Endothelial cell (in vitro differentiated cells): ENCODE measurements around the gene SERINC5. TPM values are rescaled to one million over a fixed set of nuclear protein-coding genes. Genes with fewer than 3 reads are reported as not detected.
"Not testable (repeated sequence)": the region's sequence is repeated elsewhere in the genome, so short reads cannot be mapped to it uniquely, and the experiment has no call there.

ENCODE experiments used
- DNase-seq: peaks from one replicate; pipeline ENCODE4 v3.0.0; 2021; ENCODE audit warnings: low spot score
- H3K27ac Mint-ChIP-seq: one replicate; pipeline ENCODE4 v1.8.0; 2021; ENCODE audit warnings: mixed read lengths, inconsistent platforms; ENCODE audit not compliant: unreplicated experiment
- H3K27me3 Mint-ChIP-seq: one replicate; pipeline ENCODE4 v1.8.0; 2021; ENCODE audit warnings: mild to moderate bottlenecking, moderate library complexity, mixed read lengths, inconsistent platforms; ENCODE audit not compliant: unreplicated experiment
- H3K36me3 Mint-ChIP-seq: one replicate; pipeline ENCODE4 v1.8.0; 2021; ENCODE audit warnings: mild to moderate bottlenecking, low read depth, mixed read lengths, inconsistent platforms; ENCODE audit not compliant: unreplicated experiment
- H3K4me1 Mint-ChIP-seq: one replicate; pipeline ENCODE4 v1.8.0; 2021; ENCODE audit warnings: mild to moderate bottlenecking, mixed read lengths, inconsistent platforms; ENCODE audit not compliant: unreplicated experiment
- H3K4me3 Mint-ChIP-seq: one replicate; pipeline ENCODE4 v1.8.0; 2021; ENCODE audit warnings: mild to moderate bottlenecking, mixed read lengths, inconsistent platforms; ENCODE audit not compliant: unreplicated experiment
- H3K9me3 Mint-ChIP-seq: one replicate; pipeline ENCODE4 v1.8.0; 2021; ENCODE audit warnings: mixed read lengths, inconsistent platforms; ENCODE audit not compliant: unreplicated experiment
- CTCF ChIP-seq: fragments of 200-600 bp; sonication (generic); IDR thresholded peaks from one replicate; pipeline ENCODE4 v1.5.0; 2021; ENCODE audit warnings: antibody characterized with exemption; ENCODE audit not compliant: unreplicated experiment
- total RNA-seq: library from RNA; stranded (reverse); fragmentation: NEBNext Ultra II Directional; extraction: Animal tissue kit (Norgen Biotek cat#: 25700); gene quantifications from one replicate; pipeline ENCODE4 v1.2.1, GENCODE V29; 2021; ENCODE audit not compliant: unreplicated experiment

SERINC5 gene
- total RNA-seq, 1 donor from 2014 or later, result 122 TPM

- Mint-ChIP-seq H3K27me3 (peaks cover 3% of the 10 kb centered on the region), H3K9me3 (no peaks in the 10 kb centered on the region)
- no peak for DNase-seq
Observed at GRCh38 chr5:80114860-80115259, 141.0 kb downstream of the SERINC5 start.

GRCh38 chr5:80111376-80111990 lies 144.4 kb downstream of the SERINC5 start:
- H3K27me3 Mint-ChIP-seq, result not testable (repeated sequence)

More at GRCh38 chr5:80114860-80115259, 141.0 kb downstream of the SERINC5 start:
- Mint-ChIP-seq H3K27ac (no peak overlapping the region), H3K36me3 (peaks cover 10% of the 10 kb centered on the region), H3K4me1 (peaks cover 9% of the 10 kb centered on the region), H3K4me3 (no peak overlapping the region)
- TF ChIP-seq CTCF, result no peak

GRCh38 chr5:80109646-80110478 lies 146.0 kb downstream of the SERINC5 start:
- Mint-ChIP-seq H3K9me3 (no peaks in the 10 kb centered on the region), H3K27me3 (peaks cover 9% of the 10 kb centered on the region), H3K4me3 (no peak overlapping the region), H3K36me3 (peaks cover 20% of the 10 kb centered on the region), H3K4me1 (peaks cover 13% of the 10 kb centered on the region), H3K27ac (no peak overlapping the region)
- no peak for TF ChIP-seq CTCF
- DNase-seq, result no peak

More at GRCh38 chr5:80111376-80111990, 144.4 kb downstream of the SERINC5 start:
- H3K27ac Mint-ChIP-seq, DNase-seq, H3K9me3 Mint-ChIP-seq, H3K4me3 Mint-ChIP-seq, H3K4me1 Mint-ChIP-seq: not testable (repeated sequence)
- H3K36me3 Mint-ChIP-seq, result peaks cover 21% of the 10 kb centered on the region

- peak overlapping the region; percentile 37 for H3K4me3 Mint-ChIP-seq
- peak overlapping the region; percentile 8 for H3K27ac Mint-ChIP-seq
- DNase-seq, result no peak
- no peak for TF ChIP-seq CTCF
- H3K27me3 Mint-ChIP-seq, result peaks cover 6% of the 10 kb centered on the region
- no peaks in the 10 kb centered on the region for H3K9me3 Mint-ChIP-seq
- peaks cover 8% of the 10 kb centered on the region for H3K4me1 Mint-ChIP-seq
- H3K36me3 Mint-ChIP-seq, result peaks cover 11% of the 10 kb centered on the region
Observed at GRCh38 chr5:80106916-80107315, 148.9 kb downstream of the SERINC5 start.

GRCh38 chr5:80105698-80106439 lies 150.0 kb downstream of the SERINC5 start:
- no peak overlapping the region for H3K4me3 Mint-ChIP-seq
- peaks cover 6% of the 10 kb centered on the region for H3K27me3 Mint-ChIP-seq
- no peaks in the 10 kb centered on the region for H3K9me3 Mint-ChIP-seq
- no peak for DNase-seq
- H3K36me3 Mint-ChIP-seq, result peaks cover 11% of the 10 kb centered on the region
- peak overlapping the region; percentile 14 for H3K27ac Mint-ChIP-seq
- no peak for TF ChIP-seq CTCF
- peaks cover 4% of the 10 kb centered on the region for H3K4me1 Mint-ChIP-seq
